GM21619 (cell line): ENCODE measurements around the gene DPH6.
"Not testable (repeated sequence)": the region's sequence is repeated elsewhere in the genome, so short reads cannot be mapped to it uniquely, and the experiment has no call there.

Experiments used
- ATAC-seq: cut with Tn5 transposase; IDR thresholded peaks from one replicate; pipeline ENCODE4 v1.9.1; 2021; ENCODE audit not compliant: unreplicated experiment

The DPH6 gene

DNA sequence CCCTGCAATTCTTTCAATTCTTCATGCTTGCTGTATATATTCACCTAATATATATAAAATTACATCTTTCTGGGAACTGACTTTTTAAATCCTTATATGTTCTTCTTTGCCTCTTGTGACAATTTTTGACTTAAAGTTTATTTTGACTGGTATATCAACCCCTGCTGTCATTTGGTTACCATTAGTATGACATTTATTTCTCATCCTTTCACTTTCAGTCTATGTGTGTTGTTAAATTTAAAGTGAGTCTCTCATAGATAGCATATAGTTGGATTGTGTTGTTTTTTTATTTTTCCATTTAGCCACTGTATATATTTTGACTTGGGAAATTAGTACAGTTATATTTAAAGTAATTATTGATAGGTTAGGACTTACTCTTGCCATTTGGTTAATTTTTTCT lies 194.9 kb downstream of the DPH6 start:
- no peak for ATAC-seq

GRCh38 chr15:35349916-35350315 lies 196.0 kb downstream of the DPH6 start:
- ATAC-seq: no peak

DNA sequence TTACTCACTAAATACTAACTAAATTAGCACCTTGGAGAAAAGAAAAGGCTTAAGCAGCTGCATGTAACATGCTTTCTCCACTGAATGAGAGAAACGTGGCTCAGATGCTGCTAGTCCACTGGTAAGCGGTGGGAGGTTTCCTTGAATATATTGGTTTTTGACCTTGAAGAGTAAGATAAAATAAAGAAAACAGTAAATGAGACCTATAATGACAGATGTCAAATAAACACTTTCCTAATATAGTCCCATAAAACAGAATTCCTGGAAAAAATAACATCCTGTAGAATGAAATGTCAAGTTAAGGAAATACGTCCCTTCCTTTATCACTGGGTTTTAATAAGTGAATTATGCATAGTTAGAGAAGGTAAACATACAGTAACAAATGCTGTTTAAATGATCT lies 215.0 kb downstream of the DPH6 start:
- ATAC-seq: no peak

DNA sequence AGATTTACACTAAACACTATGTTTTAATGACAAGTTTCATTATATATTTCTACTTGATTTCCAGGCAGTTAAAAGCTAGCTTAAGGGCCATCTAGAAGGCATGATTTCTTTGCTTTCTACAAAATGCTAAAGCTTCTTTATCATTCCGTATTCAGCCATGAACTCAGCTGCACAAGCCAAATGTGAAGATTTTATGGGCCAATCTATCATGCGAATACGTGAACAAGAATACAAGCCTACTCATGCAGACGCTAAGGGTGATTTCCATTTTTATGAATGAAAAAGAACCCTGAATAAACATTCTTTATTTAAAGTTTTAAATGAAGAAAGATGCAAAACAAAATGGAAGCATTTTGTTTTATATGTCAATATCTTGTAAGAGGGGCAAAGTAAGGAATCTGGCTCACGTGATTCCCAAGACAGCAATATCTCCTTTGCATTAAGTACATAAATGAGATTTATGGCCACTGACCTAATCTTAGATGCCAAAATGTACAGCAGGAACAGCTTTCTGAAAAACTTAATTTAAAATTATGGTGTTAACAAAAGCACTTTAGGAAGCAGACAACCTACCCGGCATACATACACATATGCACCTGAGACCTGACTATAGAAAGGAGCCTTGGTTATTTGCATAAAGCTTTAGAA lies 215.8 kb downstream of the DPH6 start:
- no peak for ATAC-seq

- ATAC-seq: no peak
Measured at GRCh38 chr15:35329521-35329961, 216.4 kb downstream of the DPH6 start.

DNA sequence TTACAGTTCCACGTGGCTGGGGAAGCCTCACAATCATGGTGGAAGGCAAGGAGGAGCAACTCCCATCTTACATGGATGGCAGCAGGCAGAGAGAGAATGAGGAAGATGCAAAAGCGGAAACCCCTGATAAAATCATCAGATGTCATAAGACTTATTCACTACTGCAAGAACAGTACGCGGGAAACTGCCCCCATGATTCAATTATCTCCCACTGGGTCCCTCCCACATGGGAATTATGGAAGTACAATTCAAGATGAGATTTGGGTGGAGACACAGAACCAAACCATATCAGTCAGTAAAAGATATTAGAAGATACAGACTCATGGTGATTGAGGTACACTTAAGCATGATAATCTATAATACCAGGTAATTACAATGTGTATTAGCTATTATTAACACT lies 217.1 kb downstream of the DPH6 start:
- not testable (repeated sequence) for ATAC-seq

- no peak for ATAC-seq
Measured at GRCh38 chr15:35327789-35328188, 218.2 kb downstream of the DPH6 start.

DNA sequence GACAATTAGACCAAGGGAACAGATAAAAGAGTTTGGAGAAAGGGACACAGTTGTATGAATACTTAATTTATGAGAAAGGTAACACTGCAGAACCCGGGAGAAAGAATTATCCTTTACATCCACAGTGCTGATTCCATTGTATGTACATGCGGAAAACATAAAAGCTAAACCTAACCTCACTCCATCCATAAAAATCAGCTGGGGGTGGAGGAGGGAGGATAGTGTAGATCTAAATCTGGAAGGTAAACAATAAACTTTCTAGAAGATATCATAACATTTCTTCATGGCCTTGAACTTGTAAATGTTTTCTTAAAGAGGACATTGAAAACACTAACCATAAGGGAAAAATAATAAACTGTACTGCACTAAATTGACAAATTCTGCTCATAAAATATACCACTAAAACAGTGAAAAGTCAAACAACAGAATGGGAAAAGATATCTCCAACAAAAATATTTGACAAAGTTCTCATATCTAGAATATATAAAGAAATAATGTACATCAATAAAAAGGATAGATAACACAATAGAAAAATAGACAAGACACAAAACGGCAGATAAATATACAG lies 220.5 kb downstream of the DPH6 start:
- no peak for ATAC-seq

DNA sequence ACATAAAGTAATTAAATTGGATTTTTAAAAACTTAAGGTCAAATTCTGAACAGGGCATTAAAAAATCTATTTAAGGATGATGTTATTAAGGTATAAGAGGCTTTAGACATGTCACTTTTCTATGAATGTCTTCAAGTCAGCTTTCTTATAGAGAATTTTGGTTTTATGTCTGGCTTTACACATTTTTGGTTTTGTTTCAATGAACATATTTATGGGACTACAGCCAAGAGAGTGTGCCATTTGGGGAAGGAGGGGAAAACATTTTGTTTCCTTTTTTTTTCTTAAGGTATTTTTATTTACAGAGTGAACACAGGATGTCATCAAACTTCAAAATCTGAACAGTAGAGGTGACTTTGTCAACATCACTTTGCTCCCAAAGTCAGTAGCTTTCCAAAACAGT lies 222.8 kb downstream of the DPH6 start:
- no peak for ATAC-seq

DNA sequence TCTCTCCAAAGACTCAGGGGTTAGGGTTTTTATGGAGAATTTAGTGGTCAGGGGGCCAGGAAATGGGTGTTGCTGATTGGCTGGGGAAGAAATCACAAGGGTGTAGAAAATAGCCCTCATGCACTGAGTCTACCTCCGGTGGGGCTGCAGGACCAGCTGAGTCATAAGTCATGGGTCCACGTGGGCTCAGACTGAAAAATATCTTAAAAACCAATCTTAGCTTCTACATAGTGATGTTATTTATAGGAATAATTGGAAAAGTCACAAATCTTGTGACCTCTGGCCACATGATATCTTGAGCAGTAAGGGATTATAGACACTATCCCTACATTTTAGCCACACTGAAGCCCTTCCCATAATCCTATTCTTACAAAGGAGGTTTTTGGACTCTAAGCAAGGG lies 224.0 kb downstream of the DPH6 start:
- ATAC-seq: no peak

DNA sequence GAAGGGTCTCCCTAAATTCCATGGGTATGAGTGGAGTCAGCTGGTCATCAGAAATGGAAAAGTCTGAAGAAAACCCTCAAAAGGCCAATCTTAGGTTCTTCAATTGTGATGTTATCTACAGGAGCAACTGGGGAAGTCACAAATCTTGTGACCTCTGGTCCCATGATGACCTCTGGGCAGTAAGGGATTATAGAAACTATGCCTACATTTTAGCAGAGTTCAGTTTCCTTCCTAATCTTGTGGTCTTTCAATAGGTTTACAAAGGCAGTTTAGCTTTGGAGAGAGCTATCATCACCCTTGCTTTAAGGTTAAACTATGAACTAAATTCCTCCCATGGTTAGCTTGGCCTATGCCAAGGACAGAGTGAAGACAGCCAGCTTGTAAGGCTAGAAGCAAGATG lies 225.1 kb downstream of the DPH6 start:
- ATAC-seq: no peak
